AG04450 (cell line): ENCODE measurements around the gene SLC41A1. TPM values are rescaled to one million over a fixed set of nuclear protein-coding genes. Genes with fewer than 3 reads are reported as not detected.

Experiments
- CTCF ChIA-PET: fragments of 300-600, 350-600 bp; formaldehyde crosslinking; extraction: SDS; loops from one replicate; lab custom pipeline; 2022; ENCODE audit warnings: antibody characterized with exemption, inconsistent platforms; lab: Charles Lee
- POLR2A ChIA-PET: fragments of 350-600 bp; formaldehyde crosslinking; extraction: SDS; loops from one replicate; lab custom pipeline; 2021; ENCODE audit warnings: antibody characterized with exemption, inconsistent platforms; lab: Yijun Ruan, JAX
- DNase-seq: peaks from one replicate; pipeline ENCODE4 v3.0.0-alpha.2; 2011; ENCODE audit warnings: low read depth, low spot score
- H3K27ac ChIP-seq: one replicate; pipeline ENCODE4 v1.5.1; 2012; ENCODE audit warnings: low read depth, low read length, control low read depth
- H3K27me3 ChIP-seq: one replicate; pipeline ENCODE4 v1.6.0; 2012; ENCODE audit warnings: low read length; ENCODE audit not compliant: control insufficient read depth, insufficient read depth
- H3K4me3 ChIP-seq: 2 replicates; pipeline ENCODE4 v1.5.1; 2011; ENCODE audit warnings: mild to moderate bottlenecking, low read depth, low read length, control low read depth
- H3K9me3 ChIP-seq: 2 replicates; pipeline ENCODE4 v1.5.1; 2012; ENCODE audit warnings: low read length; ENCODE audit not compliant: control insufficient read depth, insufficient read depth
- CTCF ChIP-seq: IDR thresholded peaks from 2 replicates; pipeline ENCODE4 v1.5.1; 2011; ENCODE audit warnings: low read depth, low read length, control low read depth, inconsistent platforms
- polyA plus RNA-seq: library from polyadenylated mRNA; depleted of rRNA; stranded (reverse); fragments of >200 nt; gene quantifications from 2 replicates; pipeline ENCODE4 v1.2.3, GENCODE V29; 2011

Gene SLC41A1
- polyA plus RNA-seq, 1 experiment: 29.0 TPM

- Histone ChIP-seq H3K27ac (no peak overlapping the region), H3K4me3 (no peak overlapping the region), H3K27me3 (peaks cover 23% of the 10 kb centered on the region), H3K9me3 (peaks cover 4% of the 10 kb centered on the region)
- POLR2A ChIA-PET: no interaction called here
- no peak for TF ChIP-seq CTCF
- no peak for DNase-seq
- CTCF ChIA-PET: interaction anchor here (1.2 kb wide), 1 partner anchor 124 kb away, joined by 5 read pairs; no protein-coding TSS in a partner anchor
Measured at GRCh38 chr1:205852969-205853368, 40.0 kb upstream of the SLC41A1 start.

GRCh38 chr1:205851993-205852392, 39.0 kb upstream of the SLC41A1 start:
- Histone ChIP-seq H3K27ac (no peak overlapping the region), H3K4me3 (no peak overlapping the region), H3K27me3 (peaks cover 23% of the 10 kb centered on the region), H3K9me3 (peaks cover 4% of the 10 kb centered on the region)
- no peak for TF ChIP-seq CTCF
- CTCF ChIA-PET: no interaction called here
- no peak for DNase-seq
- POLR2A ChIA-PET: no interaction called here

- Histone ChIP-seq H3K9me3 (peaks cover 4% of the 10 kb centered on the region), H3K27ac (no peak within 1 kb of the TSS), H3K27me3 (peaks cover 20% of the 10 kb centered on the region), H3K4me3 (peak within 1 kb of the TSS; percentile 55)
- TF ChIP-seq CTCF: no peak
- CTCF ChIA-PET: interaction anchor here (1.5 kb wide), 1 partner anchor 69 kb away, joined by 3 read pairs; no protein-coding TSS in a partner anchor
- POLR2A ChIA-PET: no interaction called here
- peak; percentile 51 for DNase-seq
Measured at GRCh38 chr1:205849619-205850355, 36.8 kb upstream of the SLC41A1 start, which contains the start of gene PM20D1. Gene PM20D1 (minus strand): TSS chr1:205850132. CDS start chr1:205850072, 60 bp downstream.

GRCh38 chr1:205843036-205843859, 30.2 kb upstream of the SLC41A1 start:
- no peak overlapping the region for H3K4me3 ChIP-seq

More at GRCh38 chr1:205843036-205843859, 30.2 kb upstream of the SLC41A1 start:
- Histone ChIP-seq H3K27ac (no peak overlapping the region), H3K27me3 (peaks cover 22% of the 10 kb centered on the region), H3K9me3 (no peaks in the 10 kb centered on the region)
- POLR2A ChIA-PET: no interaction called here
- CTCF ChIA-PET: interaction anchor here (1.2 kb wide), 1 partner anchor 134 kb away, joined by 4 read pairs; no protein-coding TSS in a partner anchor
- no peak for DNase-seq
- TF ChIP-seq CTCF: no peak
